Panc1 (cell line): ENCODE results near the gene ZNF462.

ENCODE experiments used
- CTCF ChIP-seq: fragments of 450-650 bp; IDR thresholded peaks from 2 replicates; pipeline ENCODE4 v1.5.1; 2017; ENCODE audit warnings: mild to moderate bottlenecking
- POLR2AphosphoS5 ChIP-seq: IDR thresholded peaks from 2 replicates; pipeline ENCODE4 v1.6.1; 2012; ENCODE audit warnings: mild to moderate bottlenecking, low read depth, low read length, moderate library complexity

- TF ChIP-seq CTCF (no peak), POLR2AphosphoS5 (no peak)
These were observed 16.5 kb downstream of the ZNF462 start for GRCh38 chr9:106879439-106879882.
